Epithelial cell of proximal tubule (primary cell): ENCODE measurements around the gene NUPR1. TPM values are rescaled to one million over a fixed set of nuclear protein-coding genes. Genes with fewer than 3 reads are reported as not detected.
"Not testable (repeated sequence)": the region's sequence is repeated elsewhere in the genome, so short reads cannot be mapped to it uniquely, and the experiment has no call there.

Experiments
- DNase-seq: peaks from one replicate; pipeline ENCODE4 v3.0.0-alpha.2; 2011; ENCODE audit warnings: low read depth
- H3K4me3 ChIP-seq: 2 replicates; pipeline ENCODE4 v1.5.1; 2011; ENCODE audit warnings: low read depth, mild to moderate bottlenecking, low read length
- CTCF ChIP-seq: conservative IDR thresholded peaks from 2 replicates; pipeline ENCODE4 v1.5.1; 2012; ENCODE audit warnings: low read depth, mild to moderate bottlenecking, low read length
- total RNA-seq: library from RNA; depleted of rRNA; stranded (reverse); fragments of >200 nt; gene quantifications from 2 replicates; pipeline ENCODE4 v1.2.3, GENCODE V29; 2015

Gene NUPR1
- total RNA-seq, 1 donor from 2014 or later, result not detected

DNA sequence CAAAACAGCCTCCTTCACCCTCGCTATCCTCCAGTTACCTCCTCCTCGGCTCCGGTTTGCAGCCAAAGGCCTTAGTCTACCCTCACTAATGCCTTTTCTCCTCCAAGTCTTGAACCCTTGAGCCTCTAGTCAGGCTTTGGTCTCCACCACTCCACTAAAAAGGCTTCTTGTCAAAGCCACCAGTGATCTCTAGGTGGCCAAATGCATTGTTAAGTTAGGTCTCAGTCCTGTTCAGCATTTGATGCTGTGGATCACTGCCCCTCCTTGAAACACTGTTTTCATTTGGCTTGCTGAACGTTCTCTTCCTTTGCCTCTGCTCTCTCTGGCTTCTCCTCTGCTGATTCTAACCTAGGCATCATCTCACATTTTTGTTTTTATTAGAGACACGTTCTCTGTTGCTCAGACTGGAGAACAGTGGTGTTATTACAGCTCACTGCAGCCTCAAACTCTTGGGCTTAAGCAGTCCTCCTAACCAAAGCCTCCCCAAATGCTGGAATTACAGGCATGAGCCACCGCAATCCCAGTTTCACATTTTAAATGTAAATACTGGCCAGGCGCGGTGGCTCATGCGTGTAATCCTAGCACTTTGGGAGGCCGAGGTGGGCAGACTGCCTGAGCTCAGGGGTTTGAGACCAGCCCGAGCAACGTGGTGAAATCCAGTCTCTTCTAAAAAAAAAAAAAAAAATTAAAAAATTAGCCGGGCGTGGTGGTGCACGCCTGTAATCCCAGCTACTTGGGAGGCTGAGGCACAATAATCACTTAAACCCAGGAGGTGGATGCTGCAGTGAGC is 16.1 kb upstream of the NUPR1 start:
- DNase-seq, result no peak
- TF ChIP-seq CTCF, result no peak
- H3K4me3 ChIP-seq, result peak overlapping the region; percentile 85

DNA sequence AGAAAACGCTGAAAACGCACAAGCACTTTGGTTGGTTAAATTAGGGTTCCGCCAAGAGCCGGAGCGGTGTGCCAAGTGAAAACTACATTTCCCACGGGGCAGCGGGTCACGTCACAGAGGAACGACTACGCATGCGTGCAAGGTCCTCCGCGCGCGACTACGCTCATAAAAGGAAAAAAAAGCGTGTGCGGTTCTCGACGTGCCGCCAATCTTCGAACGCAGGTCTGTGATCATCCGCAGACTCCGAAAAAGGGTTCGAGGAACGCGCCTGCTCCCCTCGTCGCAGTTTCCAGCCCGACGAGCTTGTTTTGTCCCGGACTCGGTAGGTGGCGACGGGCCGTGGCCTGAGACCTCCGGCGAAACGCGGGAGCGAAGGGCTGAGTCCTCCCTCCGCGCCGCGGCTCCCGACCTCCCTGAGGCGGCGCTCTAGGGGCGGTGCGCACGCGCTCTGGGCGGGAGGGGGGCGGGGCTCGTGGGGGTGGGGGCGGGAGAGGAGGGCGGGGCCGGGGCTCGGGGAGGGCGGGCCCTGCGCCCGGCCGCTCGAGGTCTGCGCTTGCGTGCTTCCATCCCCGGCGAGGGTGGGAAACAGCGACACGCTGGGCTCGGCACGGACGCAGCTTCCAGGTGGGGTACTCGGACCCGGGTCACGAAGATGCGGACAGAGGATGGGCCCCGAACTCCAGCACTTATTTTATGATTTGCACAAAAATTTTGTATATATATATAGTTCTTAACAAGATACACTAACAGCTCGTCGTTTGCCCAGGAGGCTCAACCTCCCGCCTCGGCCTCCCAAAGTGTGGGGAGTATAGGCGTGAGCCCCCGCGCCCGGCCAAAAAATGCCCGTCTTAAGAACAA is 15.2 kb upstream of the NUPR1 start, which contains the start of gene SGF29:
Gene SGF29 (plus strand): TSS at position 145 of the 858 bp plus-strand sequence. CDS start 27,150 bp downstream, outside the sequence.
- peak; percentile 50 for DNase-seq
- peak within 1 kb of the TSS; percentile 85 for H3K4me3 ChIP-seq
- no peak for TF ChIP-seq CTCF

GRCh38 chr16:28549301-28549899 is 10.6 kb upstream of the NUPR1 start:
- DNase-seq, result no peak
- H3K4me3 ChIP-seq, result no peak overlapping the region
- TF ChIP-seq CTCF, result peak; percentile 75

- TF ChIP-seq CTCF, result no peak
- H3K4me3 ChIP-seq, result no peak overlapping the region
- no peak for DNase-seq
Observed at GRCh38 chr16:28548306-28548802, 9.6 kb upstream of the NUPR1 start.

DNA sequence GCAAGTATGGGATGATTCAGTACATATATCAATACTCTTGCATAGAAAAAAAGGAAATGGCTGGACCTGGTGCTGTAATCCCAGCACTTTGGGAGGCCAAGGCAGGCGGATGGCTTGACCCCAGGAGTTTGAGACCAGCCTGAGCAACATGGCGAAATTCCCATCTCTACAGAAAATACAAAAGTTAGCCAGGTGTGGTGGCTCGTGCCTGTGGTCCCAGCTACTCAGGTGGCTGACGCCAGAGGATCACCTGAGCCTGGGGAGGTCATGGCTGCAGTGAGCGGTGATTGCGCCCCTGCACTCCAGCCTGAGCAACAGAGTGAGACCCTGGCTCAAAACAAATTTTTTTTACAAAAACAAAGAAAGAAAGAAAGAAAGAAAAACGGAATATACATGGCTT is 7.9 kb upstream of the NUPR1 start:
- TF ChIP-seq CTCF, result no peak
- H3K4me3 ChIP-seq, result no peak overlapping the region
- no peak for DNase-seq

- not testable (repeated sequence) for DNase-seq, H3K4me3 ChIP-seq
Observed at GRCh38 chr16:28545964-28546363, 7.2 kb upstream of the NUPR1 start.

DNA sequence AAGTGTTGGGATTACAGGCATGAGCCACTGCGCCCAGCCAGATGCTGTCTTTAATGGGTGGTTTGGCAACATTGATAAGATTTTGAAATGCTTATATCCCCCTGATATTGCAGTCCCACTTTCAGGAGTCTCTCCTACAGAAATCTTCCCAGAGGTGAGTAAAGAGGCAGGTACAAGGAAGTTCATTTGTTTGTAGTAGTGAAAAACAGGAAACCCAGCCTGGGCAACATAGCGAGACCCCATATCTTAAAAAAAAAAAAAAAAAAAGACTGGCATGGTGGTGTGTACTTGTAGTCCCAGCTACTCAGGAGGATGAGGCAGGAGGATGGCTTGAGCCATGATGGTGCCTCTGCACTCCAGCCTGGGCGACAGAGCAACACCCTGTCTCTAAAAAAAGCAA is 6.2 kb upstream of the NUPR1 start:
- DNase-seq, result no peak
- TF ChIP-seq CTCF, result no peak
- no peak overlapping the region for H3K4me3 ChIP-seq
